ENCODE measurements around the gene NCLN. TPM values are rescaled to one million over a fixed set of nuclear protein-coding genes. Genes with fewer than 3 reads are reported as not detected.

Gene NCLN
- total RNA-seq, 4 donors from 2014 or later, result 27.3 to 59.6 (median 40.8) TPM

DNA sequence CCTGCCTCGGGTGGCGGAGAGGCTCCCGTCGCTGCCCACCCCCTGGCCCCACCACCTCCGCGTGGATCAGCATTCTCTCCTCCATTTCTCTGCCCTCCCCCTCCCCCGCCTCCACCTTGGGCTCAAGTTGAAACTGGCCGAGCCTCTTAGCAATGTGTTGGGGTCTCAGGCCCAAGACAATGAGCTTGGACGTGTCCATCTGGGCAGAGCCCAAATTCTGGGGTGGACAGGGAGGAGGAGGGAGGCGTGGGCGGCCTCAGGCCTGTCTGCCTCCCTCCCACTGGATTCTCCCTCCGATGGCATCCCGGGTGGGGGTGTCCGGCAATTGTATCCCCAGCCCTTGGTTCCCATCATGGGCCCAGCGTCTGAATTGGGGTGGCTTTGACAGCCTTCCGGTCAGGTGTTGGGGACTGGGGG is 40.0 kb downstream of the NCLN start:
- no peak for TF ChIP-seq POLR2A (IDR thresholded peaks at IDR 0.05)
- TF ChIP-seq, protein P1, sequence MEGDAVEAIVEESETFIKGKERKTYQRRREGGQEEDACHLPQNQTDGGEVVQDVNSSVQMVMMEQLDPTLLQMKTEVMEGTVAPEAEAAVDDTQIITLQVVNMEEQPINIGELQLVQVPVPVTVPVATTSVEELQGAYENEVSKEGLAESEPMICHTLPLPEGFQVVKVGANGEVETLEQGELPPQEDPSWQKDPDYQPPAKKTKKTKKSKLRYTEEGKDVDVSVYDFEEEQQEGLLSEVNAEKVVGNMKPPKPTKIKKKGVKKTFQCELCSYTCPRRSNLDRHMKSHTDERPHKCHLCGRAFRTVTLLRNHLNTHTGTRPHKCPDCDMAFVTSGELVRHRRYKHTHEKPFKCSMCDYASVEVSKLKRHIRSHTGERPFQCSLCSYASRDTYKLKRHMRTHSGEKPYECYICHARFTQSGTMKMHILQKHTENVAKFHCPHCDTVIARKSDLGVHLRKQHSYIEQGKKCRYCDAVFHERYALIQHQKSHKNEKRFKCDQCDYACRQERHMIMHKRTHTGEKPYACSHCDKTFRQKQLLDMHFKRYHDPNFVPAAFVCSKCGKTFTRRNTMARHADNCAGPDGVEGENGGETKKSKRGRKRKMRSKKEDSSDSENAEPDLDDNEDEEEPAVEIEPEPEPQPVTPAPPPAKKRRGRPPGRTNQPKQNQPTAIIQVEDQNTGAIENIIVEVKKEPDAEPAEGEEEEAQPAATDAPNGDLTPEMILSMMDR (IDR thresholded peaks at IDR 0.05), result no peak
- Histone ChIP-seq H3K27me3 (peaks cover 0 to 97% (median 12%) of the 10 kb centered on the region in 4 donors), H3K4me3 (no peak overlapping the region), H3K4me1 (peaks cover 0 to 13% (median 0%) of the 10 kb centered on the region in 3 donors), H3K36me3 (no peaks in the 10 kb centered on the region), H3K9me3 (no peaks in the 10 kb centered on the region), H3K27ac (no peak overlapping the region)
- DNase-seq, result no peak
- WGBS, 2 donors, result 31 to 80% methylated on average over 1 to 7 of the region's 16 CpGs
- intact Hi-C loops (cut with DNase I), result no loop called here

DNA sequence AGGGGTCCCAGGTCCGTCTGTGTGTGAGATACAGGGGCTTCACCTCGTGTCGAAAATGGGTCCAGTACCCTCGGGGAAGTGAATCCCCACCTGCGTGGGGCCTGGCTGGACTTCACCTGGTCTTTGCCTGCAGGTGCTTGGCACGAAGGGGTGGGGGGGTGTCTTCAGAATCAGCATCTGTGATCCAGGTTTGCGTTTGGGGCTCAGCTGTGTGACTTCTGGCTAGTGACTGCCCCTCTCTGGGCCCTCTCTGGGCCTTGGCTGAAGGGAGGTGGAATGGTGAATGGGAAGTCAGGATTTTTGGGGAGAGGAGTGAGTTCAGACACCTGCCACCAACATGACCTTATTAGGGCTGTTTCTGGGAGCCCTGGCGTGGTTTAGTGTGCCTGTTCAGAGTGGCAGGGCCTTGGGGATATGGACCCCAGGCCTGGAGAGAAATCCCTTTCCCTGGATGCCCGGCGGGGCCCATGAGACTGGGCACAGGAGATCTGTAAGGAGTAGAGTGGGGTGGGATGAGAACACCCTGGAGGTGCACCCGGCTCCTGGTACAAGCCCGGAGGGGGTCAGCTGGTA is 41.4 kb downstream of the NCLN start:
- Histone ChIP-seq H3K36me3 (no peaks in the 10 kb centered on the region), H3K27me3 (peaks cover 0 to 99% (median 12%) of the 10 kb centered on the region in 4 donors), H3K9me3 (no peaks in the 10 kb centered on the region), H3K27ac (no peak overlapping the region), H3K4me3 (no peak overlapping the region), H3K4me1 (peaks cover 0 to 13% (median 0%) of the 10 kb centered on the region in 3 donors)
- 40 to 56% methylated on average over 4 of the region's 12 CpGs for WGBS, 2 donors
- DNase-seq, result no peak
- intact Hi-C loops (cut with DNase I), result no loop called here
- TF ChIP-seq, protein P1 (IDR thresholded peaks at IDR 0.05), result no peak
- TF ChIP-seq POLR2A (IDR thresholded peaks at IDR 0.05), result no peak

DNA sequence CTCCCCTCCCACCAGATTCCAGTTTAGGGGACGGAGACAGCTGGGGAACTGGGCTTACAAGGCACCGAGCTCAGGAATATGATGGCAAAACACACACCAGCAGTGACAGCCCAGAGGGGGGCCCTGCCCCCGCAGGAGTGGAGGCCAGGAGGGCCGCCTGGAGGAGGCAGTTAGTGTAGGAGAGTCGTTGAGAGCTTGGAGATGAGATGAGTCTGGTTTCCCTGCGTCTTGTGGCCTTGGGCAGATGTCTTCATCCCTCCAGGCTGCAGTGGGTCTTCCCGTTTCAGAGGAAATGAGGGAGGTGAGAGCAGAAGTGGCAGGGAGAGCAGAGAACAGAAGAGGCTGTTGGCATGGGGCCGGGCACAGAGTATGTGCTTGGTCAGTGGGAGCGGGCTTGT is 43.6 kb downstream of the NCLN start:
- no peaks in the 10 kb centered on the region for H3K9me3 ChIP-seq
- H3K36me3 ChIP-seq, result no peaks in the 10 kb centered on the region
- WGBS, 2 donors, result 56 to 59% methylated on average over 6 to 8 of the region's 9 CpGs
- peaks cover 0 to 97% (median 10%) of the 10 kb centered on the region in 4 donors for H3K27me3 ChIP-seq
- H3K4me1 ChIP-seq, result peaks cover 0 to 9% (median 0%) of the 10 kb centered on the region in 3 donors
- H3K27ac ChIP-seq, result no peak overlapping the region
- no peak overlapping the region for H3K4me3 ChIP-seq
- TF ChIP-seq, protein P1 (IDR thresholded peaks at IDR 0.05), result no peak
- TF ChIP-seq POLR2A (IDR thresholded peaks at IDR 0.05), result no peak
- intact Hi-C loops (cut with DNase I), result no loop called here
- no peak for DNase-seq

DNA sequence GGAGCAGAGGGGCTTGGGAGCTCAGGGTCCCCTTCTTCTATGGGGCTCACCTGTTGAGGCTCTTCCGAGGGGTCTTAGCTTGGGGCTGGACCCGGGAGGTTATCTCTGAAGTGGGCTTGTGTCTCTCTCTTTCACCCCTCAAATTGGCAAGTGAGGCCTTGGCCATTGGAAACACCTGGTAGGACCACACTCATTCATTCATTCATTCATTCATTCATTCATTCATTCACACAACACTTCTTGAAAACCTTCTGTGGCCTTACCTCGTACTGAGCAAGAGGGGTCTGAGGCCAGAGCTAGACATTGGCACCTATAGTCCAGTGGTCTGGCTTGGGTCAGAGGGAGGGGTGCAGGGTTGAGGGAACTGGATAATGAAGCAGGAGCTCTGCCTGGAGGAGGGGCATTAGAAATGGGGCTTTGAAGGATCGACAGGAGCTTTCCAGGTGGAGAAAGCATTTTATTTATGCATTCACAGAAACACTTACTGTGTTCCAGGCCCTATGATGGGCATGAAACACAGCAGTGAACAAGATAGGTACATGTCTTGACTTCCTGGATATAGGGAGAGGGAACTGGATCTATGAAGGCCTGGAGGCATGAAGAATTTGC is 44.3 kb downstream of the NCLN start:
- WGBS, 2 donors, result 58 to 73% methylated on average over 2 of the region's 4 CpGs

DNA sequence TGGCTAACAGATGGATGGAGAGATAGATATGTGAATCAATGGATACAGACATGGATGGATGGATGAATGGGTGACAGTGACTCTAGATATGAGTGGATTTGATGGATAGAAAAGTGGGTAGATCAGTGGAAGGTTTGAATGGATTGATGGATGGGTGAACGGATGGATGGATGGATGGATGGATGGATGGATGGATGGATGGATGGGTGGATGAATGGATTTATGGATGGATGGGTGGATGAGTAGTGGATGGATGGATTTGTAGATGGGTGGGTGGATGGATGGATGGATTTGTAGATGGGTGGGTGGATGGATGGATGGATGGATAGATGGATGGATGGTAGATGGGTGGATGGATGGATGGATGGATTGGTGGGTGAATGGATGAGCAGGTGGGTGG is 45.6 kb downstream of the NCLN start:
- TF ChIP-seq, protein P1 (IDR thresholded peaks at IDR 0.05), result no peak
- no peak for TF ChIP-seq POLR2A (IDR thresholded peaks at IDR 0.05)
- H3K27ac ChIP-seq, result no peak overlapping the region
- no peak for DNase-seq
- H3K4me3 ChIP-seq, result no peak overlapping the region
- WGBS, 2 donors, result 86 to 89% methylated on average over 1 of the region's 1 CpG
- peaks cover 0 to 86% (median 5%) of the 10 kb centered on the region in 4 donors for H3K27me3 ChIP-seq
- no peaks in the 10 kb centered on the region for H3K4me1 ChIP-seq
- no peaks in the 10 kb centered on the region for H3K9me3 ChIP-seq
- intact Hi-C loops (cut with DNase I), result no loop called here
- no peaks in the 10 kb centered on the region for H3K36me3 ChIP-seq

More for the DNA sequence above, 44.3 kb downstream of the NCLN start:
- Histone ChIP-seq H3K4me3 (no peak overlapping the region), H3K4me1 (peaks cover 0 to 4% (median 0%) of the 10 kb centered on the region in 3 donors), H3K27ac (no peak overlapping the region), H3K36me3 (no peaks in the 10 kb centered on the region), H3K27me3 (peaks cover 0 to 98% (median 10%) of the 10 kb centered on the region in 4 donors), H3K9me3 (no peaks in the 10 kb centered on the region)
- intact Hi-C loops (cut with DNase I), result no loop called here
- TF ChIP-seq POLR2A (IDR thresholded peaks at IDR 0.05), result no peak
- TF ChIP-seq, protein P1 (IDR thresholded peaks at IDR 0.05), result no peak
- DNase-seq, result no peak
